DND-41 (cell line): ENCODE results near the gene GRM7.

Source experiments
- ATAC-seq: fragments of 200-7000 bp; cut with Tn5 transposase; 3 replicates; pipeline ENCODE4 v1.9.1; 2021; ENCODE audit warnings: low read depth; ENCODE audit not compliant: insufficient read depth
- DNase-seq: peaks from one replicate; pipeline ENCODE4 v3.0.0-alpha.2; 2020
- H2AFZ ChIP-seq: 2 replicates; pipeline ENCODE4 v1.6.0; 2012; ENCODE audit warnings: low read depth, low read length
- H3K27ac ChIP-seq: 2 replicates; pipeline ENCODE4 v1.5.1; 2012; ENCODE audit warnings: low read length, inconsistent platforms
- H3K27me3 ChIP-seq: fragments of 200-600 bp; sonication (generic); 2 replicates; pipeline ENCODE4 v1.6.0; 2012; ENCODE audit warnings: low read length, mild to moderate bottlenecking, inconsistent platforms; ENCODE audit not compliant: insufficient read depth, poor library complexity
- H3K36me3 ChIP-seq: 2 replicates; pipeline ENCODE4 v1.5.1; 2012; ENCODE audit warnings: low read length, inconsistent platforms; ENCODE audit not compliant: insufficient read depth
- H3K4me1 ChIP-seq: 2 replicates; pipeline ENCODE4 v1.5.1; 2012; ENCODE audit warnings: mild to moderate bottlenecking, low read length; ENCODE audit not compliant: insufficient read depth
- H3K4me2 ChIP-seq: 2 replicates; pipeline ENCODE4 v1.6.0; 2012; ENCODE audit warnings: mild to moderate bottlenecking, moderate library complexity, low read length, inconsistent platforms; ENCODE audit not compliant: insufficient read depth
- H3K4me3 ChIP-seq, 2 experiments: fragments of 200-600 bp in 1 of 2; shearing (Covaris generic) in 1 of 2; 2 replicates each; pipeline ENCODE4 v1.5.1; 2012 to 2016; ENCODE audit warnings: inconsistent platforms in 2 of 2, low read length in 2 of 2, mild to moderate bottlenecking in 2 of 2, low read depth in 1 of 2, moderate library complexity in 1 of 2
- H3K79me2 ChIP-seq: 2 replicates; pipeline ENCODE4 v1.6.0; 2012; ENCODE audit warnings: low read length, inconsistent platforms; ENCODE audit not compliant: insufficient read depth
- H3K9ac ChIP-seq: 2 replicates; pipeline ENCODE4 v1.6.0; 2012; ENCODE audit warnings: low read depth, mild to moderate bottlenecking, inconsistent platforms, low read length, moderate library complexity
- H3K9me3 ChIP-seq: 2 replicates; pipeline ENCODE4 v1.5.1; 2012; ENCODE audit warnings: low read length, moderate library complexity, mild to moderate bottlenecking, inconsistent platforms; ENCODE audit not compliant: insufficient read depth, severe bottlenecking
- H4K20me1 ChIP-seq: 2 replicates; pipeline ENCODE4 v1.6.0; 2012; ENCODE audit warnings: low read length; ENCODE audit not compliant: insufficient read depth
- EZH2 ChIP-seq: IDR thresholded peaks from 3 replicates; pipeline ENCODE4 v1.6.1; 2012; ENCODE audit warnings: borderline replicate concordance, low read depth, mild to moderate bottlenecking, moderate library complexity, low read length, inconsistent platforms; ENCODE audit not compliant: severe bottlenecking
- TF ChIP-seq, protein P1 (sequence below): IDR thresholded peaks from 2 replicates; pipeline ENCODE4 v1.5.1; 2012; ENCODE audit warnings: borderline replicate concordance, low read length, moderate library complexity, mild to moderate bottlenecking; ENCODE audit not compliant: poor library complexity, severe bottlenecking; ENCODE audit errors: extremely low read depth

GRM7 gene

DNA sequence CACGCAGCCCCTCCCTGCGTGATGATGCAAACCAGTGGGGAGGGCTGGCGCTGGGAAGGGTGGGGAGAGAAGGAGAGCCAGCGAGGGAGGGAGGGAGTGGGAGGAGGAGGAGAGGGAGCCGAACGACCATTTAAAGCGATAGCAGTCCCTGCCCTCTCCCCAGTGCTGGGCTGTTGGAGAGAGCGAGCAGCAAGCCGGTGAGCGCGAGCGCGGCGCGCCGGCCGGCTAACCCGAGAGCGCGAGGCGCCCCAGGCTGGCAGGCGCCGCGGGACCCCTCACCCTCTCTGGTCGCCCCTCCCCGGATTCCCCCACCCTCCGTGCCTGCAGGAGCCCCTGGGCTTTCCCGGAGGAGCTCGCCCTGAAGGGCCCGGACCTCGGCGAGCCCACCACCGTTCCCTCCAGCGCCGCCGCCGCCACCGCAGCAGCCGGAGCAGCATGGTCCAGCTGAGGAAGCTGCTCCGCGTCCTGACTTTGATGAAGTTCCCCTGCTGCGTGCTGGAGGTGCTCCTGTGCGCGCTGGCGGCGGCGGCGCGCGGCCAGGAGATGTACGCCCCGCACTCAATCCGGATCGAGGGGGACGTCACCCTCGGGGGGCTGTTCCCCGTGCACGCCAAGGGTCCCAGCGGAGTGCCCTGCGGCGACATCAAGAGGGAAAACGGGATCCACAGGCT lies at the start of gene GRM7:
TSS of gene GRM7 (plus strand) at position 162 of the 671 bp plus-strand sequence.
- H2AFZ ChIP-seq = no peak within 1 kb of the TSS
- H3K27ac ChIP-seq = no peak within 1 kb of the TSS
- H3K4me1 ChIP-seq = no peaks in the 10 kb centered on the region
- no peaks in the 10 kb centered on the region for H3K9me3 ChIP-seq
- no peaks in the 10 kb centered on the region for H3K79me2 ChIP-seq
- no peak within 1 kb of the TSS for H3K4me2 ChIP-seq
- H3K36me3 ChIP-seq = no peaks in the 10 kb centered on the region
- DNase-seq (no peak), ATAC-seq (no peak)
- H4K20me1 ChIP-seq = no peaks in the 10 kb centered on the region
- no peaks in the 10 kb centered on the region for H3K27me3 ChIP-seq
- H3K4me3 ChIP-seq = no peak within 1 kb of the TSS
- no peak for TF ChIP-seq EZH2
- TF ChIP-seq, protein P1, sequence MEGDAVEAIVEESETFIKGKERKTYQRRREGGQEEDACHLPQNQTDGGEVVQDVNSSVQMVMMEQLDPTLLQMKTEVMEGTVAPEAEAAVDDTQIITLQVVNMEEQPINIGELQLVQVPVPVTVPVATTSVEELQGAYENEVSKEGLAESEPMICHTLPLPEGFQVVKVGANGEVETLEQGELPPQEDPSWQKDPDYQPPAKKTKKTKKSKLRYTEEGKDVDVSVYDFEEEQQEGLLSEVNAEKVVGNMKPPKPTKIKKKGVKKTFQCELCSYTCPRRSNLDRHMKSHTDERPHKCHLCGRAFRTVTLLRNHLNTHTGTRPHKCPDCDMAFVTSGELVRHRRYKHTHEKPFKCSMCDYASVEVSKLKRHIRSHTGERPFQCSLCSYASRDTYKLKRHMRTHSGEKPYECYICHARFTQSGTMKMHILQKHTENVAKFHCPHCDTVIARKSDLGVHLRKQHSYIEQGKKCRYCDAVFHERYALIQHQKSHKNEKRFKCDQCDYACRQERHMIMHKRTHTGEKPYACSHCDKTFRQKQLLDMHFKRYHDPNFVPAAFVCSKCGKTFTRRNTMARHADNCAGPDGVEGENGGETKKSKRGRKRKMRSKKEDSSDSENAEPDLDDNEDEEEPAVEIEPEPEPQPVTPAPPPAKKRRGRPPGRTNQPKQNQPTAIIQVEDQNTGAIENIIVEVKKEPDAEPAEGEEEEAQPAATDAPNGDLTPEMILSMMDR = no peak
- no peak within 1 kb of the TSS for H3K9ac ChIP-seq

DNA sequence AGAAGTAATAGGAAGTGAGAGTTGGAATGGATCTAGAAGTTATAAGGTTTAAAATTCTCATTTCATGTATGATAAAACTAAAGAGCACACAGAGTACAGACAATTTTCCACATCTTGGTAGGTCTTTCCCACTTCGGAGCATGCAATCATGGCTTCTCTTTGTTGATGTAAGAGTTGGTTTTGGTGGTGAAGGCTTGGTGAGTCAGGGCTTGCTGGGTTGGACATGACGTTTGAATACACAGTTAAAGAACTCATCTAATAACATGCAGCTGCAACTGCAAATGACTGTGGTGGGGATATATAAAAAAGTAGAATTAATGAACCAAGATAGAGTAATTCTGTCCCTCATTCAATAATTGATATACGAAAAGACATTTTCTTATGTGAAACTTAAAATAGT lies 39.5 kb upstream of the GRM7 start:
- Histone ChIP-seq H3K9me3 (no peaks in the 10 kb centered on the region), H3K36me3 (no peaks in the 10 kb centered on the region), H3K9ac (no peak overlapping the region), H3K27me3 (no peaks in the 10 kb centered on the region), H3K4me2 (no peak overlapping the region), H2AFZ (no peak overlapping the region), H3K27ac (no peak overlapping the region), H4K20me1 (no peaks in the 10 kb centered on the region), H3K4me1 (no peaks in the 10 kb centered on the region), H3K79me2 (no peaks in the 10 kb centered on the region), H3K4me3 (no peak overlapping the region)
- no peak for ATAC-seq
- TF ChIP-seq, protein P1 = no peak
- no peak for TF ChIP-seq EZH2
- no peak for DNase-seq

DNA sequence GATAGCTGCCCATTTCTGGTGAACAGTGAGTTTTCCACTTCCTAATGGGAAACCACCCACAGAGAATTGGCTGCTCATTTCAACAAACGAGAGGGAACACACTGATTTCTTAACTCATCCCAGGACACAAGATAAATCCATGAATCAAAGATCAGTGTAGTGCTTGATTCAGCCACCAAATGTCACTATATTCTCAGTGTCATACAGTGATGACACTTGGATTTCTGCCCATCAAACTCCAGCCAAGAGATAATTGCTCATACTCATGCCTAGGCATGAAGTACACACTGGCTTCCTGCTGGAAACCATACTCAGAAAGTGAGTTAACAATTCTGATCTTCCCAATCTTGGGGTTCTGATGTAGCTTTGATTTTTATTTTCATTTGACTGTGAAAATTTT lies 35.4 kb upstream of the GRM7 start:
- no peak overlapping the region for H3K9ac ChIP-seq

More for the DNA sequence above, 35.4 kb upstream of the GRM7 start:
- no peak for DNase-seq
- ATAC-seq = no peak
- no peak overlapping the region for H3K4me2 ChIP-seq
- no peaks in the 10 kb centered on the region for H4K20me1 ChIP-seq
- H3K9me3 ChIP-seq = no peaks in the 10 kb centered on the region
- H3K79me2 ChIP-seq = no peaks in the 10 kb centered on the region
- no peak for TF ChIP-seq EZH2
- TF ChIP-seq, protein P1 = no peak
- no peak overlapping the region for H3K4me3 ChIP-seq
- H3K27ac ChIP-seq = no peak overlapping the region
- no peak overlapping the region for H2AFZ ChIP-seq
- no peaks in the 10 kb centered on the region for H3K36me3 ChIP-seq
- no peaks in the 10 kb centered on the region for H3K27me3 ChIP-seq
- H3K4me1 ChIP-seq = no peaks in the 10 kb centered on the region
